Chondrocyte (in vitro differentiated cells): Measurements from ENCODE around the gene BOC. TPM values are rescaled to one million over a fixed set of nuclear protein-coding genes. Genes with fewer than 3 reads are reported as not detected.

Source experiments
- DNase-seq: peaks from one replicate; pipeline ENCODE4 v3.0.0; 2021; ENCODE audit warnings: mixed read lengths, low spot score
- H3K27ac Mint-ChIP-seq: one replicate; pipeline ENCODE4 v1.8.0; 2021; ENCODE audit warnings: mild to moderate bottlenecking, moderate library complexity, mixed read lengths; ENCODE audit not compliant: unreplicated experiment
- H3K27me3 Mint-ChIP-seq: 2 replicates; pipeline ENCODE4 v1.8.0; 2021; ENCODE audit warnings: low read depth, mixed read lengths
- H3K36me3 Mint-ChIP-seq: 2 replicates; pipeline ENCODE4 v1.8.0; 2021; ENCODE audit warnings: low read depth, mixed read lengths
- H3K4me1 Mint-ChIP-seq: 2 replicates; pipeline ENCODE4 v1.8.0; 2021; ENCODE audit warnings: low read depth, mild to moderate bottlenecking, mixed read lengths
- H3K4me3 Mint-ChIP-seq: one replicate; pipeline ENCODE4 v1.8.0; 2021; ENCODE audit warnings: mild to moderate bottlenecking, moderate library complexity, mixed read lengths; ENCODE audit not compliant: unreplicated experiment
- H3K9me3 Mint-ChIP-seq: 2 replicates; pipeline ENCODE4 v1.8.0; 2021; ENCODE audit warnings: low read depth, mixed read lengths
- total RNA-seq: library from RNA; stranded (reverse); gene quantifications from 3 replicates; pipeline ENCODE4 v1.2.1, GENCODE V29; 2021
- TF ChIP-seq, protein P1 (sequence below): fragments of 200-600 bp; sonication (generic); IDR thresholded peaks from 2 replicates; pipeline ENCODE4 v1.5.0; 2021; ENCODE audit warnings: antibody characterized with exemption, mild to moderate bottlenecking, moderate library complexity

BOC gene
- total RNA-seq, 1 donor from 2014 or later, result 7.3 TPM

DNA sequence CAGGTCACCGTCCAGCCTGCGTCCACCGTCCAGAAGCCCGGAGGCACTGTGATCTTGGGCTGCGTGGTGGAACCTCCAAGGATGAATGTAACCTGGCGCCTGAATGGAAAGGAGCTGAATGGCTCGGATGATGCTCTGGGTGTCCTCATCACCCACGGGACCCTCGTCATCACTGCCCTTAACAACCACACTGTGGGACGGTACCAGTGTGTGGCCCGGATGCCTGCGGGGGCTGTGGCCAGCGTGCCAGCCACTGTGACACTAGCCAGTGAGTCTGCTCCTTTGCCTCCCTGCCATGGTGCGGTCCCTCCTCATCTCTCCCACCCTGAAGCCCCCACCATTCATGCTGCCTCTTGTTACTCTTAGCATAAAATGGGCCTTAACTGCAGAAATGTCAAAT lies 39.2 kb downstream of the BOC start:
- Mint-ChIP-seq H3K9me3 (no peaks in the 10 kb centered on the region), H3K4me1 (peaks cover 32% of the 10 kb centered on the region), H3K27ac (no peak overlapping the region), H3K27me3 (no peaks in the 10 kb centered on the region), H3K36me3 (peaks cover 5% of the 10 kb centered on the region), H3K4me3 (no peak overlapping the region)
- TF ChIP-seq, protein P1, sequence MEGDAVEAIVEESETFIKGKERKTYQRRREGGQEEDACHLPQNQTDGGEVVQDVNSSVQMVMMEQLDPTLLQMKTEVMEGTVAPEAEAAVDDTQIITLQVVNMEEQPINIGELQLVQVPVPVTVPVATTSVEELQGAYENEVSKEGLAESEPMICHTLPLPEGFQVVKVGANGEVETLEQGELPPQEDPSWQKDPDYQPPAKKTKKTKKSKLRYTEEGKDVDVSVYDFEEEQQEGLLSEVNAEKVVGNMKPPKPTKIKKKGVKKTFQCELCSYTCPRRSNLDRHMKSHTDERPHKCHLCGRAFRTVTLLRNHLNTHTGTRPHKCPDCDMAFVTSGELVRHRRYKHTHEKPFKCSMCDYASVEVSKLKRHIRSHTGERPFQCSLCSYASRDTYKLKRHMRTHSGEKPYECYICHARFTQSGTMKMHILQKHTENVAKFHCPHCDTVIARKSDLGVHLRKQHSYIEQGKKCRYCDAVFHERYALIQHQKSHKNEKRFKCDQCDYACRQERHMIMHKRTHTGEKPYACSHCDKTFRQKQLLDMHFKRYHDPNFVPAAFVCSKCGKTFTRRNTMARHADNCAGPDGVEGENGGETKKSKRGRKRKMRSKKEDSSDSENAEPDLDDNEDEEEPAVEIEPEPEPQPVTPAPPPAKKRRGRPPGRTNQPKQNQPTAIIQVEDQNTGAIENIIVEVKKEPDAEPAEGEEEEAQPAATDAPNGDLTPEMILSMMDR, result no peak
- DNase-seq, result no peak

DNA sequence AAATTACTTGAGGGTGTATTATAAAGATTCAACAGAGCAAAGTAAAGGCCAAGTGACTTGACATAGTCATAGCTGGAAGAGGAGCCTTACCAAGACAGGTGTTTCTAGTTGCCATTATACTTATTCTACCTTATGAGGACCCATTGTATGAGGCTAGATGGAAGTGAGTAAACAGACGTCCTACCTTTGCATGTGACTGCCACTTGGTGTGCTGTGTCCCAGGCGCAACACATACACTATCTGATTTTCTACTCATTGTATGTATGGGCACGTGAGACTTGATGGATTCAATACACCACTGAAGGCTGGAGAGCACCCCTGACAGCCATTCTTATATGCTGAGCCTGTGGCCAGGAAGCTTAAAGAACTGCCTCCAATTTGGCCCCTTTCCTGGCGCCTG lies 40.5 kb downstream of the BOC start:
- H3K4me1 Mint-ChIP-seq, result peaks cover 24% of the 10 kb centered on the region
- H3K9me3 Mint-ChIP-seq, result no peaks in the 10 kb centered on the region
- DNase-seq, result no peak
- H3K4me3 Mint-ChIP-seq, result no peak overlapping the region
- TF ChIP-seq, protein P1, result no peak
- H3K27ac Mint-ChIP-seq, result no peak overlapping the region
- H3K36me3 Mint-ChIP-seq, result peaks cover 5% of the 10 kb centered on the region
- H3K27me3 Mint-ChIP-seq, result no peaks in the 10 kb centered on the region

DNA sequence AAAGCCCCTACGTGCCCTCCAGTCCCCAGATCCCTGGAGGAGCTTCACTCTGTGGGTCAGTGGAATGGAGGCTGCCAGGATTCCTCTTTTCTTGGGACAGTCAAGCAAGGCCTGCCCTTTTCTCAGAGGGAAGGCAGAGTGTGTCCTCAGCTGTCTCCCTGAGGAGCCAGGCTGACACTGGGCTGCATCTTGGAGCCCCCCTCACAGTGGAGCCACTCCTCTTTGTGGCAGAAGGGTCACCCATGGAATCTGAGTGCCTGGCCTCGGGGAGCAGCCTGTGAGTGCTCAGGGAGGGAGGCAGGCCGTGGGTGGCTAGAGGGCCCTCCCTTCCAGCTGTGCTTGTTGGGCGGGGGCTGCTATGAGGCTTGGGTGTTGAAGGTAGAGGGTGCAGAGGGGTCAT lies 41.2 kb downstream of the BOC start:
- Mint-ChIP-seq H3K9me3 (no peaks in the 10 kb centered on the region), H3K4me3 (no peak overlapping the region), H3K27me3 (no peaks in the 10 kb centered on the region), H3K36me3 (peaks cover 5% of the 10 kb centered on the region), H3K4me1 (peaks cover 21% of the 10 kb centered on the region), H3K27ac (no peak overlapping the region)
- DNase-seq, result no peak
- TF ChIP-seq, protein P1, result no peak

DNA sequence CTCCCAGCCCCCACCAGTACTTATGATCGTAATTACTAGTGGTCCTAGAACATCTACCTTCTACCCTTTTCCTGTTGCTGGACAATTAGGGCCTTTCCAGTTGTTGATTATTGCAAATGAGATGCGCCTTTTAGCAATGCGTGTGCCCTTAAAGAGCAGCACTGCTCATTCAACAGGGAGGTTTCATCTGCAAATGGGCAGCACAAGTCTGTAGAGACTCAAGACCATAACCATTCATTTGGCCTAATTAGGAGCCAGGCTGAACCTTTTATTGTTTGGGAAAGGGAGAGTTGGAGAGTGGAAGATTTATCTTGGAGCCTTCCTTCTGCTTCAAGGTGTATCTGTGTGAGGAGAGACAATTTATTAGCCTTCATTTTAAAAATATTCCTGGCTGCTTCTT lies 42.3 kb downstream of the BOC start:
- no peak overlapping the region for H3K4me3 Mint-ChIP-seq
- no peaks in the 10 kb centered on the region for H3K27me3 Mint-ChIP-seq
- H3K36me3 Mint-ChIP-seq, result peaks cover 5% of the 10 kb centered on the region
- DNase-seq, result no peak
- H3K9me3 Mint-ChIP-seq, result no peaks in the 10 kb centered on the region
- TF ChIP-seq, protein P1, result no peak
- no peak overlapping the region for H3K27ac Mint-ChIP-seq
- peaks cover 13% of the 10 kb centered on the region for H3K4me1 Mint-ChIP-seq

DNA sequence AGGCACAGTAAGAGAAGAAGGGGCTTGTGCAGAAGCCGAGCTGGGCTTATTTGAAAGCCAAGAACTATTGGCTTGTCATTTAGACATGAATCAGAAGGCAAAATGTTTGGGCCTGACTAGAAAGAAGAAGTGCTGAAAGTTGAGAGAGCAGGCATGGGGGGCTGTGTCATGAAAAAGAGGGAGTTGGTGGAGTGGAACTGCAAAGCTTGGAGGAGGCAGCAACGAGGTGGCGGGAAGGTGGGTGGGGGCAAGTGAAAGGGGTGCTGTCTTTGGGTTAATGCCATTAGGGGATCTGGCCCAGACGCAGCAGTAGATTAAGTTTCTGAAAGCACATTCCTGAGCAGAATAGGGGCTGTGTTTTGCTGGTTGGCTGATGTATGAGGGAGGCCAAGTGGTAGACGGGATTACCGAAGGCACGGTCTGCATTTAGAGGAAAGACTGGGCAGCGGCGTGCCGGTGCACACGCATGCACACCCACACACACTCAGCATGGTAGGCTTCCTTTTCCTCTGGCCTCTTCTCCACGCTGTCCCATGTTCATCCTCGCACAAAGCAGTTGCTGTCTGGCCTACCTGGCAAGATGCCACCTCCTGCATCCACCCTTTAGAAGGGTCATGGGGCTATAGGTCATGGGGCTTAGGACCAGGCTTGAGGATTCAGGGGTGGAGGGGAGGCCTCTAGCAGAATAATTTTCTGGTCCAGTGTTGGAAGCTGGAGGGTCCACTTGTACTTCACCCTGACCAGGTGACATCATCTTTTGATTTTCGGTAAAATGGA lies 43.0 kb downstream of the BOC start:
- H3K36me3 Mint-ChIP-seq, result peaks cover 5% of the 10 kb centered on the region
- no peak overlapping the region for H3K4me3 Mint-ChIP-seq
- TF ChIP-seq, protein P1, result no peak
- H3K9me3 Mint-ChIP-seq, result no peaks in the 10 kb centered on the region
- no peak for DNase-seq
- no peaks in the 10 kb centered on the region for H3K27me3 Mint-ChIP-seq
- H3K4me1 Mint-ChIP-seq, result peaks cover 7% of the 10 kb centered on the region
- H3K27ac Mint-ChIP-seq, result no peak overlapping the region
